Karpas-422 (cell line): ENCODE data around the gene ZBTB21. TPM values are rescaled to one million over a fixed set of nuclear protein-coding genes. Genes with fewer than 3 reads are reported as not detected.

Source experiments
- DNase-seq: peaks from one replicate; pipeline ENCODE4 v3.0.0-alpha.2; 2015
- H2AFZ ChIP-seq: fragments of 200-600 bp; sonication (generic); 2 replicates; pipeline ENCODE4 v1.6.1; 2014; ENCODE audit warnings: antibody characterized with exemption, low read length, mixed read lengths
- H3K27ac ChIP-seq: fragments of 200-600 bp; sonication (generic); 2 replicates; pipeline ENCODE4 v1.5.1; 2014; ENCODE audit warnings: mild to moderate bottlenecking, low read length, moderate library complexity
- H3K27me3 ChIP-seq: fragments of 200-600 bp; sonication (generic); 2 replicates; pipeline ENCODE4 v1.6.1; 2014; ENCODE audit warnings: low read length, mixed read lengths
- H3K36me3 ChIP-seq: fragments of 200-600 bp; sonication (generic); 2 replicates; pipeline ENCODE4 v1.6.1; 2014; ENCODE audit warnings: low read length, mixed read lengths; ENCODE audit not compliant: insufficient read depth
- H3K4me1 ChIP-seq: fragments of 200-600 bp; sonication (generic); 2 replicates; pipeline ENCODE4 v1.6.1; 2014; ENCODE audit warnings: mild to moderate bottlenecking, low read length, mixed read lengths
- H3K4me2 ChIP-seq: fragments of 200-600 bp; sonication (generic); 2 replicates; pipeline ENCODE4 v1.6.1; 2014; ENCODE audit warnings: low read length, low read depth, mild to moderate bottlenecking; ENCODE audit not compliant: poor library complexity, severe bottlenecking
- H3K4me3 ChIP-seq: fragments of 200-600 bp; sonication (generic); 2 replicates; pipeline ENCODE4 v1.5.1; 2014; ENCODE audit warnings: mild to moderate bottlenecking, antibody characterized with exemption, low read length, mixed read lengths
- H3K79me2 ChIP-seq: fragments of 200-600 bp; sonication (generic); 2 replicates; pipeline ENCODE4 v1.6.1; 2014; ENCODE audit warnings: mild to moderate bottlenecking, low read length, mixed read lengths
- H3K9ac ChIP-seq: fragments of 200-600 bp; sonication (generic); 2 replicates; pipeline ENCODE4 v1.6.0; 2014; ENCODE audit warnings: low read length
- H3K9me2 ChIP-seq: fragments of 200-600 bp; sonication (generic), shearing (Covaris generic); replicated peaks from 2 replicates; pipeline ENCODE4 v1.6.0; 2014; ENCODE audit warnings: mild to moderate bottlenecking, low read length, moderate library complexity; ENCODE audit not compliant: insufficient read depth
- H3K9me3 ChIP-seq: fragments of 300-700, 200-600 bp; sonication (generic); 2 replicates; pipeline ENCODE4 v1.6.1; 2014; ENCODE audit warnings: low read length, mixed read lengths
- H4K20me1 ChIP-seq: fragments of 200-600 bp; sonication (generic); 2 replicates; pipeline ENCODE4 v1.6.1; 2014; ENCODE audit warnings: mild to moderate bottlenecking, antibody characterized with exemption, low read length, low read depth; ENCODE audit not compliant: insufficient read depth
- total RNA-seq: library from RNA; depleted of rRNA; stranded (reverse); fragments of >200 nt; shearing (Covaris generic); gene quantifications from 2 replicates; pipeline ENCODE4 v1.2.3, GENCODE V29; 2014; ENCODE audit warnings: low replicate concordance

The ZBTB21 gene
- total RNA-seq, 1 experiment from 2014 or later, result 2.8 TPM

DNA sequence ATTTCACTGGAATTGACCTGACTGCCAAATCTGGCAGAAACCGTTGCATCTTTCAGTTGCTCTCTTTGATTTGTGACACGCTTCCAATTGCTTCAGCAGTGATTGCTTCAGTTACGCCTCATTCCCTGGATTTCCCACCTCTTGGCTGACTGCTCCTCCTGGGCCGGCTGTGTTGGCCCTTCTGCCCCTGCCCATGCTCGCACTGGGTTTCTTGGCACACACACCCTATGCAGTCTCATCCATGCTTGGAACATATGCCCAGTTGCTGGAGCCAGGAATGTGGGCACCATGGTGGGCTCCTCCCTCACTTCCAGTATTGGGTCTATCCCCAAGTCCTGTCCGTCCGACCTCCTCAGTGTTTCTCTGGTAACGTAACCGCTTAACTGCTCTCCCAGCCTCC, 2.2 kb upstream of the ZBTB21 start:
- Histone ChIP-seq H3K36me3 (no peaks in the 10 kb centered on the region), H3K9ac (no peak overlapping the region), H3K9me3 (no peaks in the 10 kb centered on the region), H3K27me3 (no peaks in the 10 kb centered on the region; the same call in 1 of the 2 replicates), H4K20me1 (no peaks in the 10 kb centered on the region), H2AFZ (no peak overlapping the region), H3K4me3 (no peak overlapping the region), H3K79me2 (no peaks in the 10 kb centered on the region), H3K27ac (no peak overlapping the region), H3K4me2 (no peak overlapping the region), H3K9me2 (no peaks in the 10 kb centered on the region), H3K4me1 (peaks cover 31% of the 10 kb centered on the region)
- no peak for DNase-seq

DNA sequence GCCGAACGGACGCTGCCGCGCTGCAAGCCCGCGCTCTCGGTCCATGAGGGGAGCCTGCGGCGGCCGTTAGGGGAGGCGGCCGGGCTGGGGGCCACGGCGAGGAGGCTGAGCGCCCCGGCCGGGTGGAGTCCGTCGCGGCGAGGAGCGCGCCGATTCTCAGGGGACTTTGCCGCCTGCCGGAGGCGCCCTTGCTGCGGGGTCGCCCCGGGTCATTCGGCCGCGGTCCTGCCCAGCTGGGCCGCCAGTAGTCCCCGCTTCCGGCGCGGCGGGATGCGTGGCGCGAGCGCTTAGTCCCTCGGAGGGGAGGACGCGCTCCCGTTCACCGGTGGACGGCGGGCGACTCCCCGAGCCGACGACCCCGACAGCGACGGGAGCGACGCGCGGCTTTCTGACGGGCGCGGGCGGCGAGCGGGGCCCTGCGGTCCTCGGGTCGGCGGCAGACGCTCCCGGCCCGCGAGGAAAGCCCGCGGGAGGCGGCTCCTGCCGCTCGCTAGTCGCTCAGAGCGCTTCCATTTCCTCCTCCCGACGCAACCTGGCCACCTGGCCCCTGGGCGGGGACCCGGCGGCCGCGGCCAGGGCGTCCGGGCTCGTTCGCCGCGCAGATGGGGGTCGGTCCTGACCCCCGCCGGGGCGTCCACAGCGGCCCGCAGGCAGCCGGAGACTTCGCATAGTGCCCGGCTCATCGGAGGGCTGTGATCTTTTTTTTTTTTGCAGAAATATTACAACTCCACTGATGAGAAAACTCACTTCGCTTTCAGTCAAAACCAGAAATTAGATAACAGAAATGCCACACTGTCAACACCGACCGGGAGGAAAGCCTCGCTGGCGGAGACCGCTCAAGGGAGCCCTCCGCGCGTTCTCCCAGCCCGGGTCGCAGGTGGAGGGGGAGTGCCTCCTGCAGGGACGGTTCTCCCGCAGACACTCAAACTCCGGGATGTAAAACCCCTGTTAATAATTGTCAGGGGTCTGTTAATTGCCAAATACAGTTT, 641 bp upstream of the ZBTB21 start:
- Histone ChIP-seq H3K27ac (no peak overlapping the region), H3K4me3 (peak overlapping the region; percentile 65), H3K27me3 (no peaks in the 10 kb centered on the region; the same call in 1 of the 2 replicates), H2AFZ (no peak overlapping the region; the same call in 1 of the 2 replicates), H3K9me3 (no peaks in the 10 kb centered on the region), H4K20me1 (no peaks in the 10 kb centered on the region), H3K9me2 (no peaks in the 10 kb centered on the region), H3K4me1 (peaks cover 42% of the 10 kb centered on the region), H3K36me3 (no peaks in the 10 kb centered on the region), H3K9ac (peak overlapping the region; percentile 69), H3K4me2 (peak overlapping the region; percentile 94), H3K79me2 (no peaks in the 10 kb centered on the region)
- no peak for DNase-seq

DNA sequence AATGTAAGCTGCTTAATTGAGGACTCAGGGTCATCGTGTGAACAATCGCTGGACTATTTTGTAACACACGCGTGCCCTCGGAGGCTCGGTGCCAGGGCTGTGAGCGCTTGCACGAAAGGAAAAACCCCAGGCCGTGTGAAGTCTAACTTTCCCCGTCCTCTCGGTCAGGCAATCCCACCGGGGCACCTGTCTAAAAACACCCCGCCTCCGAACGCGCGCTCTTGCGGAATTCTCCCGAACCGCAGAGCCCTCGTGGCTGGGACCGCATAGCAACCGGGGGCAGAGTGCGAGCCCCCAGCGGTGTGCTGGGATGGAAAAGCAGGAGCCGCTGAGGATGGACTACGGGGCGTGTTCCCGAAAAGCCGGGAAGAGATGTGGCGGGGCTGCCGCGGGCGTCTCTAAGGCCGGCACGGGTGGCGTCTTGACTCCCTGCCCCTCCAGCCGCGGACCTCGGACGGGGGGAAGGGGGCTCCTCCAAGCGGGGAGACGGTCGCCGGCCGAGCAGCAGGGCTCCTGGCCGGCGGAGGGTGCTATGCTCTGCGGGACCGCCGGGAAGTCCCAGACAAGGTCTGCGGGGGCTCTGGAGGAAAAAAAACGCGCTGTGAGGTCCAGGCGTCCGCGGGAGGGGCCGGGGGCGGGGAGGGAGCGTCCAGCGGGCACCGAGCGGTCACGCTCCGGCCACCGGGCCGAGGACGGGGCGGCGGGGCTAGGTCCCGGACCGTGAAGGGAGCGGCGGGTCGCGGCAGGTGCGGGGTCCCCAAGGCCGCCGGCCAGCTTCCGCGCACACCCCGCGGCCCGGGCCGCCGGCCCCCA, 936 bp downstream of the ZBTB21 start:
- no peaks in the 10 kb centered on the region for H4K20me1 ChIP-seq
- H3K27me3 ChIP-seq, result no peaks in the 10 kb centered on the region
- H3K4me2 ChIP-seq, result peak overlapping the region; percentile 94
- peak overlapping the region; percentile 75 for H3K4me3 ChIP-seq
- H3K9ac ChIP-seq, result peak overlapping the region; percentile 81
- H2AFZ ChIP-seq, result peak overlapping the region; percentile 84; the same call in 1 of the 2 replicates
- H3K4me1 ChIP-seq, result peaks cover 42% of the 10 kb centered on the region
- H3K27ac ChIP-seq, result no peak overlapping the region
- no peaks in the 10 kb centered on the region for H3K9me2 ChIP-seq
- H3K9me3 ChIP-seq, result no peaks in the 10 kb centered on the region
- no peaks in the 10 kb centered on the region for H3K79me2 ChIP-seq
- no peaks in the 10 kb centered on the region for H3K36me3 ChIP-seq
- peak; percentile 49 for DNase-seq

DNA sequence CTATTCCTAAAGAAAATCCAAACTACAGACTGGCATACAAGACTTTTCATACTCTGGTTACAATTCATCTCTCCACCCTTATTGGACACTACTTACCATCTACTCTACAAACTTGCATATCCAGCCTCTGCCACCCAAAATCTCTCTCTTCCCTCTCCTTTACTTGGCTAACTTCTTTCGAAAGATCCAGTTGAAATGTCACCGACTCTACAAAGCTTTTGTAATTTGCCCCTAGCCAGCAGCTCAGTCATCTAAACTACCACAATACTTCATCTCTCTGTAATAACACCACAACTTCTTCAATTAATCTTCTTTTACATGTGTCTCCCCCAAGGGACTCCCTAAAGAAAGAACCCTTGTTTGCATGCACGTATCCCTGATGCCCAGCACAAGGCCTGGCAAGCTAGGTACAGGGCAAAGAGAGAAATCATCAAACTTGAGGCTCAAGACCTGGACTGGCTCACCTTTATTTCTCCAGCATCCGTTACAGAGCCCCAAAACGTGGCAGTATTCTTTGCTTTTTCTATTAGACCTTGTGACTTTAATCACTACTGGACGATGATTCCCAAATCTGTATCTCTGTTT, 2.7 kb downstream of the ZBTB21 start:
- no peaks in the 10 kb centered on the region for H3K9me2 ChIP-seq
- H3K4me3 ChIP-seq, result peak overlapping the region; percentile 48
- peak overlapping the region; percentile 71 for H3K4me2 ChIP-seq
- H3K4me1 ChIP-seq, result peaks cover 42% of the 10 kb centered on the region
- peak overlapping the region; percentile 48; the same call in 1 of the 2 replicates for H3K27ac ChIP-seq
- H3K9ac ChIP-seq, result peak overlapping the region; percentile 21; the same call in 1 of the 2 replicates
- H3K79me2 ChIP-seq, result no peaks in the 10 kb centered on the region
- H3K36me3 ChIP-seq, result no peaks in the 10 kb centered on the region
- H2AFZ ChIP-seq, result no peak overlapping the region
- H4K20me1 ChIP-seq, result no peaks in the 10 kb centered on the region
- H3K27me3 ChIP-seq, result no peaks in the 10 kb centered on the region
- peak; percentile 85 for DNase-seq
- H3K9me3 ChIP-seq, result no peaks in the 10 kb centered on the region

DNA sequence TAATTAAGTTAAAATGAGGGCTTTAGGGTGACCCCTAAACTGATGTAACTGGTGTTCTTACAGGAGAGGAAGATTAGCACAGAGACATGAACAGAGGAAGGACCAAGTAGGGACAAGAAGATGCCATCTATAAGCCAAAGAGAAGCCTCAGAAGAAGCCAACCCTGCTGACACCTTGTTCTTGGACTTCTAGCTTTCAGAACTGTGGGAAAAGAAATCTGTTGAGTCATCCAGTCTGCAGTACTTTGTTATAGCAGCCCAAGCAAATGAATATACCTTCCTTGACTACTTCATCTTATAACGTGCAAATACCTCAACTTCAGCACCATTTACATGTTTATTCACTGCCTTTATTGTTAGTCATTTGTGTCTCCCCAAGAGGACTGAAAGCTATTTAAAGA, 3.4 kb downstream of the ZBTB21 start:
- H3K27me3 ChIP-seq, result no peaks in the 10 kb centered on the region
- peak overlapping the region; percentile 71 for H3K4me2 ChIP-seq
- no peaks in the 10 kb centered on the region for H3K9me2 ChIP-seq
- no peaks in the 10 kb centered on the region for H3K36me3 ChIP-seq
- no peaks in the 10 kb centered on the region for H3K79me2 ChIP-seq
- peak overlapping the region; percentile 48 for H3K4me3 ChIP-seq
- H2AFZ ChIP-seq, result no peak overlapping the region
- DNase-seq, result no peak
- no peak overlapping the region for H3K9ac ChIP-seq
- peaks cover 42% of the 10 kb centered on the region for H3K4me1 ChIP-seq
- H3K9me3 ChIP-seq, result no peaks in the 10 kb centered on the region
- no peak overlapping the region; the same call in 1 of the 2 replicates for H3K27ac ChIP-seq
- H4K20me1 ChIP-seq, result no peaks in the 10 kb centered on the region

DNA sequence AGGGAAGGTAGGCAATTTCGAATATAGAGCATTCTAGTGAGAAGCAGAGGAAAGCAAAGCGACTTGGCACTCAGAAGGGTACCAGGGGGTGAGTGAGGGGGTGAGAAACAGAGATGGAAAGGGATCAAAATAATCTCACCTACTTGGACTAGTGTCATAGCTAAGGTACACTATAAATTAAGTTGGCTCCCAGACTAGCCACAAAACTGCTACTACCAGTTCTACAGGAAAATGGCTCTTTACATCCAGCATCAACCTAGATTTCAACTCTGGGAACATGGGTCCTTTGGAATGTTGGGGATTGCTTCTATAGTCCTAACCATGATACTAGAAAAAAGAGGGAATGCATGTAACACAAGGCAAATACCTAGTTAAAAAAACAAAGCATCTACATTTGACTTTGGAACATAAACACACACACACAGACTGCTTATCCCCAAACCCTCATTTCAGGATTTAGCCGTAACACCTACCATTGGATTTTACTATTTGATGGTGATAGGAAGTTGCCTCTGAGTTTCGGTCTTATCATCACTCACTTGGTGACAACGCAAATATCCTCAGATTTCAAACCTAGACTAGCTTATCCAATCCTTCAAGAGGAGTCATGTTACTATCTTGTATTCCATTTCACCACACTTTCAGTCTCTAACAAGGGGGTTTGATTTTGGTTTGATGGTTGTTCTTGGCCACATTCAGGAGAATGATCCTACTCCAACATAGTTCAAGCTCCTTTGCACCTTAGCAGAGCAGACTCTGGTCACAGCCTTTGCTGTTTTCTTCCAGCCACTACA, 5.6 kb downstream of the ZBTB21 start:
- H3K9me3 ChIP-seq, result no peaks in the 10 kb centered on the region
- H3K36me3 ChIP-seq, result no peaks in the 10 kb centered on the region
- H4K20me1 ChIP-seq, result no peaks in the 10 kb centered on the region
- H2AFZ ChIP-seq, result no peak overlapping the region
- no peak for DNase-seq
- H3K4me3 ChIP-seq, result no peak overlapping the region
- H3K27me3 ChIP-seq, result no peaks in the 10 kb centered on the region
- no peak overlapping the region for H3K27ac ChIP-seq
- peaks cover 30% of the 10 kb centered on the region for H3K4me1 ChIP-seq
- H3K4me2 ChIP-seq, result no peak overlapping the region
- H3K79me2 ChIP-seq, result no peaks in the 10 kb centered on the region
- H3K9ac ChIP-seq, result no peak overlapping the region
- H3K9me2 ChIP-seq, result no peaks in the 10 kb centered on the region

DNA sequence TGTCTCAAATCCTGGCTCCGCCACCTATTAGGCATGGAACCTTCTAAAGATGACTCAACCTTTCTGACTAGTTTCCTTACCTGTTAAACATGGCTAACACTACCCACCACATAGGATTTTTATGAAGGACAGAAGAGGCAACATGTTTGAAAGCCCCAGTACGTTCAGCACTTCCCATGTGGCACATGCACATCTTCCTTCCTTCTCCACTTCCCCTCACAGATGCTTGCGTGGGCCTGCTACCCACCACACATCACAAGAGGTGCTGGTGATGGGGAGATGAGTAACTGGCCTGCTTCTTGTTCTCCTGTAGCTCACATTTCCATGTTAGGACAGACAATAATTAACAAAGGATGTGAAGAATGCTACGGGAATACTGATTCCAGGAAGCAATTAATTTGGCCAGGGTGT, 7.1 kb downstream of the ZBTB21 start:
- Histone ChIP-seq H3K9me3 (no peaks in the 10 kb centered on the region), H3K36me3 (no peaks in the 10 kb centered on the region), H3K4me1 (peaks cover 23% of the 10 kb centered on the region), H3K79me2 (no peaks in the 10 kb centered on the region), H3K9me2 (no peaks in the 10 kb centered on the region), H3K27ac (no peak overlapping the region), H4K20me1 (no peaks in the 10 kb centered on the region), H2AFZ (no peak overlapping the region), H3K4me2 (no peak overlapping the region), H3K9ac (no peak overlapping the region), H3K4me3 (no peak overlapping the region), H3K27me3 (no peaks in the 10 kb centered on the region)
- no peak for DNase-seq
